ENCODE results near the gene MYO18A. TPM values are rescaled to one million over a fixed set of nuclear protein-coding genes. Genes with fewer than 3 reads are reported as not detected.

The MYO18A gene
- polyA plus RNA-seq, 1 donor (not counting 4 experiments of a cell fraction or from before 2014, with no cell fraction given), result 20.0 TPM

- no peaks in the 10 kb centered on the region for H3K36me3 ChIP-seq (ENCODE audit: control insufficient read depth in 2 of 2, extremely low read depth in 1 of 2, insufficient read depth in 2 of 2, low read length in 2 of 2)
- no peak for DNase-seq (ENCODE audit: low read depth, low spot score)
- peaks cover 70% of the 10 kb centered on the region for H3K27me3 ChIP-seq (ENCODE audit: control insufficient read depth, extremely low read depth, insufficient read depth, low read length)
- H2AFZ ChIP-seq (ENCODE audit: control insufficient read depth, low read length), result no peak overlapping the region
- no peaks in the 10 kb centered on the region for H3K9me1 ChIP-seq (ENCODE audit: control insufficient read depth, extremely low read depth, insufficient read depth, low read length)
- H3K79me2 ChIP-seq (ENCODE audit: control insufficient read depth, insufficient read depth, low read length), result no peaks in the 10 kb centered on the region
- FAIRE-seq, result no peak
- no peak overlapping the region for H3K9ac ChIP-seq (ENCODE audit: control insufficient read depth, extremely low read depth, insufficient read depth, low read length)
- H3K9me3 ChIP-seq (ENCODE audit: control insufficient read depth, low read depth, low read length), result no peaks in the 10 kb centered on the region
- no peak overlapping the region for H3K4me3 ChIP-seq (ENCODE audit: control insufficient read depth in 2 of 3, extremely low read depth in 1 of 3, insufficient read depth in 2 of 3, low read depth in 1 of 3, low read length in 3 of 3)
- no peak overlapping the region for H3K4me2 ChIP-seq (ENCODE audit: control insufficient read depth, extremely low read depth, insufficient read depth, low read depth, low read length)
- TF ChIP-seq EZH2 (IDR thresholded peaks at IDR 0.05; ENCODE audit: low read length), result no peak
- no peak for TF ChIP-seq CTCF (optimal IDR thresholded peaks at IDR 0.05 in 1 of 3, IDR thresholded peaks at IDR 0.05 in 1 of 3, conservative IDR thresholded peaks at IDR 0.05 in 1 of 3; ENCODE audit: extremely low read depth in 1 of 3, insufficient read depth in 2 of 3, low read length in 3 of 3)
- H3K4me1 ChIP-seq (ENCODE audit: control insufficient read depth, extremely low read depth, insufficient read depth, low read length), result peaks cover 5% of the 10 kb centered on the region
- H3K27ac ChIP-seq (ENCODE audit: control insufficient read depth, insufficient read depth, low read length), result no peak overlapping the region
- H4K20me1 ChIP-seq (ENCODE audit: control insufficient read depth, extremely low read depth, insufficient read depth, low read length), result no peaks in the 10 kb centered on the region
- dilution Hi-C loops (cut with MboI; ENCODE audit: extremely low pct_ligation_motif_present, low sequenced_read_pairs), result no loop called here
Observed at GRCh38 chr17:29022074-29022473, 158.1 kb downstream of the MYO18A start.

GRCh38 chr17:29021226-29021625 lies 159.0 kb downstream of the MYO18A start:
- no peaks in the 10 kb centered on the region for H3K79me2 ChIP-seq (ENCODE audit: control insufficient read depth, insufficient read depth, low read length)
- DNase-seq (ENCODE audit: low read depth, low spot score) (no peak), FAIRE-seq (no peak)
- no peak overlapping the region for H2AFZ ChIP-seq (ENCODE audit: control insufficient read depth, low read length)
- H3K36me3 ChIP-seq (ENCODE audit: control insufficient read depth in 2 of 2, extremely low read depth in 1 of 2, insufficient read depth in 2 of 2, low read length in 2 of 2), result no peaks in the 10 kb centered on the region
- no peak overlapping the region for H3K27ac ChIP-seq (ENCODE audit: control insufficient read depth, insufficient read depth, low read length)
- H3K27me3 ChIP-seq (ENCODE audit: control insufficient read depth, extremely low read depth, insufficient read depth, low read length), result peaks cover 78% of the 10 kb centered on the region
- H3K9me3 ChIP-seq (ENCODE audit: control insufficient read depth, low read depth, low read length), result no peaks in the 10 kb centered on the region
- no peaks in the 10 kb centered on the region for H3K9me1 ChIP-seq (ENCODE audit: control insufficient read depth, extremely low read depth, insufficient read depth, low read length)
- peaks cover 5% of the 10 kb centered on the region for H3K4me1 ChIP-seq (ENCODE audit: control insufficient read depth, extremely low read depth, insufficient read depth, low read length)
- no peak overlapping the region for H3K9ac ChIP-seq (ENCODE audit: control insufficient read depth, extremely low read depth, insufficient read depth, low read length)
- H3K4me2 ChIP-seq (ENCODE audit: control insufficient read depth, extremely low read depth, insufficient read depth, low read depth, low read length), result no peak overlapping the region
- dilution Hi-C loops (cut with MboI; ENCODE audit: extremely low pct_ligation_motif_present, low sequenced_read_pairs), result no loop called here
- TF ChIP-seq CTCF (optimal IDR thresholded peaks at IDR 0.05 in 1 of 3, IDR thresholded peaks at IDR 0.05 in 1 of 3, conservative IDR thresholded peaks at IDR 0.05 in 1 of 3; ENCODE audit: extremely low read depth in 1 of 3, insufficient read depth in 2 of 3, low read length in 3 of 3), result no peak
- no peak for TF ChIP-seq EZH2 (IDR thresholded peaks at IDR 0.05; ENCODE audit: low read length)
- no peaks in the 10 kb centered on the region for H4K20me1 ChIP-seq (ENCODE audit: control insufficient read depth, extremely low read depth, insufficient read depth, low read length)
- H3K4me3 ChIP-seq (ENCODE audit: control insufficient read depth in 2 of 3, extremely low read depth in 1 of 3, insufficient read depth in 2 of 3, low read depth in 1 of 3, low read length in 3 of 3), result no peak overlapping the region

Other genes starting within 250 kb of the MYO18A start
- gene PHF12, start 228.9 kb downstream of the MYO18A start, polyA plus RNA-seq, result 7.1 to 16.1 TPM (median 9.6 TPM) in 3 replicates
- gene SEZ6, start 174.4 kb downstream of the MYO18A start, polyA plus RNA-seq, result not detected in 3 replicates
- gene PIPOX, start 137.3 kb downstream of the MYO18A start, polyA plus RNA-seq, result 0.03 to 0.15 TPM in 2 of 3 replicates, not detected in the other
- not detected in 3 replicates for gene CRYBA1, start 66.5 kb upstream of the MYO18A start, polyA plus RNA-seq
- 9.9 to 22.0 TPM (median 16.5 TPM) in 3 replicates for gene NUFIP2, start 113.8 kb upstream of the MYO18A start, polyA plus RNA-seq
- 17.8 to 26.7 TPM (median 19.4 TPM) in 3 replicates for gene TAOK1, start 210.0 kb upstream of the MYO18A start, polyA plus RNA-seq

Data from keratinocyte (primary cell).